ENCODE results near the gene ENC1.

The ENC1 gene

DNA sequence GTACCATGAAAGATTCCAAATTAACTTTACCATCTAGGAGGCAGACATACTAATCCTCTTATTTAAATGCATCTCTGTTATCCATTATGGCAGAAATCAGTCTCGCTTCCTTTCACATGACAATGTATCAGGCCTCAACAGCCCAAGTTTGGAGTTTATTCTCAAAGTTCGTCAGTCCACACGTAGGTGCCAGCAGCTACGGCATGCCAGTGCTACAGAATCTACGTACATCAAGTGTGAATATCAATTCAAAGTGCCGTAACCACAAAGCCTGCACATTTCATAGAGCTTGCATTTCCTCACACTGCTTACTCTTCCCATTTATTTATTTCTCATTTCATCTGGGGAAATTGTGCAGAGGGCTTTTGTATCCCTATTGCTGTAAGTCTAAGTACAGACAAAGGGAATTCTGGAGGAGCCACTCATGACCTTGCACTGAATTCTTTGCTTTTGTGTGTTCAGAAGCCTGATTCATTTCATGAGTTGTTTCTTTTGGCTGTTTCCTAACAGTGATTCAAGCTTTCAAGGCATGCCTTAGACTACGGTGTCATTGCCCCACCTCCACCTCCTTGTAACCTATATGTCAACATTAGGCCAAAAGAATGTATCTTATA is 10.0 kb downstream of the ENC1 start:
- peak in 3 of 6 experiments; percentile 42 to 81 (median 58) for DNase-seq

DNA sequence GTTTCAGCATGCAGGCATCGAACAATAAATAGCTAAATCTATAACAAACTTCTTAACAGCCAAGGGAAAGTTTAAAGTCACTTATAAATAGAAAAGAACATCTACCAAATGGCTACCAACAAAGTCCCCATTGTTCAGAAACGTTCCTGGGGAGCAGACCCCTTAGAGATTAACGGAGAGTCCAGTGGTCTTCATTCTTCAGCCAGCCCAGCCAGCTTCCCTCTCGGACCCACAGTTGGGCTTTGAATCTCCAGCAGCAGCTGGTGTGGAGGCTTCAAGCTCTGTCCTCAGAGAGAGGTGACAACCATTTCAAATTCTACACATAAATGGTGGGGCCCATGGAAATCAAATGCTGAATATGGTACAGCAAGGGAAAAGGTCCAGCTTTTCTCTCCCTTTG is 11.2 kb downstream of the ENC1 start:
- DNase-seq, result no peak

DNA sequence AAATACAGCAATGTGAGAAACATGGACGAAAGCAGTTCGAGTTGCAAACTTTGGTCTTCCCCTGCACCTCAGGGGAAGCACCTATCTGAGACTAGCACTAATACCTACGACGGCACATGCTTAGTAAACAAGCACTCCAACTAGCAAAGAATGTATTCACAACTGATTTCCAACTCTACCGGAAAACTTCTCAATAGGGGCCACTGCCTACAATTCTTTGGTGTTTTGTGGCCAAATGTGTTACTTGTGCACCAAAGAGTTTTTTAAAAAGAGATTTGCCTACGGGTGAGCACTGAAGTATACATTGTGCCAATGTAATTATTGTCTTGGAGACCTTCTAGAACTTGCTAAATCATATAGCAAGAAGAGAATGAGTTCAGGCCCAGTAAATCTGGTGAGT is 12.2 kb downstream of the ENC1 start:
- no peak for DNase-seq

DNA sequence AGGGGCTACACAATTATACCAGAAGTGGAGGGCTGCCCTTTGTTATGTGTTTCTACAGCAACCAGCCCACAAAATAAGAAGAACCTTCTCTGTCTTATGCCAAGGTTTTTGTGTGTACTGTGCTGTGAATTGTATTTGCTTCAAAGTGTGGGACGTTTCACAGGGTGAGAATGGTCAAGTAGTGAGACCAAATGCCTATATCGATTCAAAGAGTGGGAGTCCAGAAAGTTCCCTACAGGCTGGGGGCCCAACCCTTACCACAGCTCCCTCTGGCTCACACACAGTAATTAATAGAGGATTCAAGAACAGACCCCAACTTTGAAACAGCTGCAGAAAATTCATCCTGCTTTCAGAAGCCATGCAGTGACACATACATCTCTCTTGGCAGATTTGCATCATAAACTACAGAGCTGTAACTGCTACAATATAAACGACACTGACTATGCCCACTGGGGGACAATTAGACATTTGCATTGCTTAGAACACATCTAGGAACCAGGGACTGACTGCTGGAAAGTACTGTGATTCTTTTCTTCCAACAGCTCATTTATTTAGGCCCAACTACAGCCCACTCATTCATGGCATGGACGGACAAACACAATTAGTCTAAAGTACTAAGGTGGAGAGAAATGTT is 12.8 kb downstream of the ENC1 start:
- no peak for DNase-seq

DNA sequence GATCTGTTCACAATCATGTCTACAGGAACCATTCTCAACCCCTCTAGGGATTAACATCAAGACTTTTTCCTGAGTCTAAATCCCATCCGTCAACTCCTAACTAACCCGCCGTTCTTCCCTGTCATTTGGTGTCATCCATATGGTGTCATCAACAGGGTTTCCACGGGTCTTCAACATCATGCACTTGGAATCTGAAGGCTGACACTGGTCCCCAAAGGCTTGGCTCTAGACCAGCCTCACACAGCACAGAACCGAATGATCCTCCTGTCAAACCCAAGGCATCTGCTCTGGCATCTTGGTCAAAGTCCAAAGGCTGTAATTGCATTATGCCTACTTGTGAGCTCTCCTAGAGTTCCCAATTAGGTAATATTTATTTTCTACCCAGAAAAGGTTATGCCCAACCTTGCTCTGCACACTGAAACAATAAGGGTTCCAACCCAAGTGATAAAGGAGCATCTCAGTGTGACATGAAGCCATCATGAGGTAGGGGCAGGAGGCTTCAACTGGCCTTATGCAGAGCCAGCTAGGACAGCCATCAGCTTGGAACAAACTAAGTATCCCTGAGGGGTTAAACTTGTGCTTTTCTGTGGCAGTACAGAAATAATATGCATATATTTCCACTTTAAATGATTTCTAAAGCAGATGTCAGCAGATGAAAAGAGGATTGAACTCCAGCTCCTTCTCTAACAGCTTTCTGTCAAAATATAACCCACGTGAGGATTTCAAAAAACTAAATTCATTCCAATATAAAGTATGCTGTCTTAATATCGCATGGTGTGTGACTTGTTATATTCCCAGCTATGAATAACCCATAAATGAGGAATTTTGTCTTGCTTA is 13.9 kb downstream of the ENC1 start:
- no peak for DNase-seq

DNA sequence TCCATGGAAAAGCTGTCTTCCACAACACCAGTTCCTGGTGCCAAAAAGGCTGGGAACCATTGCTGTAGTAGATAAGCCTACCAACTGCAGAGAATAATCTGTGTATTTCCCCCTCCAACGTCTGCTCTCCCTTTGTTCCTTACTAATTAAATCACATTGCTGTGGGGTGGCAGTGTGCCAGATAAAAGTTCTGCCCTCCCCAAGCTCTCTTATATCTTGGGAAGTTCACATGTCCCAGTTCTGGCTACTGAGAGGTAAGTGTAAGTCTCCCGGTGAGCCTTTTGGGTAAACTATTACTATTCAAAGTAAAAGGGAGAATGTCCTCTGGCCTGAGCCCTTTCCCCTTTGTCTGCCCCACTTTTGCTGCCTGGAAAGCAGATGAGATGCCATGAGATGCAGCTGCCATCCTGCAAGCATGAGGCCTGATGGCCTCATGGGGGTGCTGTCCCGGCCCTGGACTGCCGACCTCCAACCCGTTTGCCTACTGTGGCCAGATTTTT is 14.7 kb downstream of the ENC1 start:
- no peak for DNase-seq

DNA sequence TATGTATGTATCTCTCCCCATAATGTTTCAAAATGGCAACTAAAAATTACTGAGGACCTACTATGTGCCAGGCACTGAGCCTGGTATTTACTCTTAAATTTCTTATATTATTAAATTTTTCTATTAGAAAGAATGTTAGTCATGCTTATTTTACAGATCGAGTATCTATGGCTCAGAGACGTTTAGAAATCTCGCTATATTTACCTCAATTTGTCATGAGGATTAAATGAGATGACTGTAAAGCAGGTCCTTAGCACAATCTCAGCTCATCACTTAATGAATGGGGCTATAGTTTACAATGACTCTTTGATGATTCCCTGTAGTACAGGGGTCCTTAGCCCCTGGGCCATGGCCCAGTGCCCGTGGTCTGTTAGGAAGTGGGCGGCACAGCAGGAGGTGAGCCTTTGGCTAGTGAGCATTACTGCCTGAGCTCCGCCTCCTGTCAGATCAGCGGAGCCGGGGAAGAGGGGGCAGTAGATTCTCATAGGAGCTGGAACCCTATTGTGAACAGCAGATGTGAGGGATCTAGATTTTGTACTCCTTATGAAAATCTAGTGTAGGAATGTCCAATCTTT is 15.5 kb downstream of the ENC1 start:
- DNase-seq, result no peak

DNA sequence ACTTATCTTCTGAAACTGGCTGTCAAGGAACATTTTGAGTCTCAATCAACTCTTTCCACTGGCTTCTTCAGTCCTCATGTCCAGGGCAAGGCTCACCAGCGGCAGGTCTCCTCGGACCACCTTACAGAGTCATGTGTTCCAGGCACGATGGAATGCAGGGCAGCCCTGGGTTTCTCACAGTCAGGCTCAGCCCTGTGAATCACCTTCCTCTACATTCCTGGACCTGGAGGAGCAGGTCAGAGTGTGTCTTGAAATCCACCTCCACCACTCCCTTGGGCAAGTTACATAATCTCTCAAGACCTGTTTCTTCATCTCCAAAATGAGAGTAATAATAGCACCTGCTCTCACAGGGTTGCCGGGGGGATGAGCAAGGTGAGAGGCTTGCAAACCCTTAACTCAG is 16.0 kb downstream of the ENC1 start:
- DNase-seq, result no peak

DNA sequence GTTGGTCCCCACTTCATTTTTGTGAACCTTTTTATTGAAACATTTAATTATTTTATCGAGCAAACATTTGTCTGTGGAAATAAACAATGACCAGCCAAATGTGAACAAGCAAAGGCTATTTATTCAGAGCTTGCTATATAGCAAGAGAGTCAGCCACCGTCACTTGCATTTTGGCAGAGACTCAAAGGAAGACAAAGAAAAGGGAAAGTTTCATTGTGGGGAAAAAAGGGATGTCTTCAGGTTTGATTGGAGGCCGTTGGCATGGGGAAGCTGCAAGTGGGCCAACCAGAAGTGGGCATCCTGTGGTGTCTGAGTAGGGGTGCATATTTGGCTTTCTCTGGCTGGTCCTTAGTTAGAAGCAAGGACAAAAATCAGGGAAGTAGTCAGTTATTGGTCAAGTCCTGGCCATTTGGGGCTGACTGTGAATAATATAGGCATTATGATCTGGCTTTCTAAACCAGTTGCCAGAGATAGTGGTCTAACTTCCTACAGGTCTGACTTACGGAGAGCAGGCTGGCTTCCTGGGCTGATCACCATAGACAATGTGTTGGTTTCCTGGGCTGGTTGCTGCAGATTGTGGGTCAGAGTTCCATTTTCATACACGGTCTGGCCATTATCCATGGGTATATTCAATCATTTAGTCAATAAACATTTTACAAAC is 16.6 kb downstream of the ENC1 start:
- no peak for DNase-seq

DNA sequence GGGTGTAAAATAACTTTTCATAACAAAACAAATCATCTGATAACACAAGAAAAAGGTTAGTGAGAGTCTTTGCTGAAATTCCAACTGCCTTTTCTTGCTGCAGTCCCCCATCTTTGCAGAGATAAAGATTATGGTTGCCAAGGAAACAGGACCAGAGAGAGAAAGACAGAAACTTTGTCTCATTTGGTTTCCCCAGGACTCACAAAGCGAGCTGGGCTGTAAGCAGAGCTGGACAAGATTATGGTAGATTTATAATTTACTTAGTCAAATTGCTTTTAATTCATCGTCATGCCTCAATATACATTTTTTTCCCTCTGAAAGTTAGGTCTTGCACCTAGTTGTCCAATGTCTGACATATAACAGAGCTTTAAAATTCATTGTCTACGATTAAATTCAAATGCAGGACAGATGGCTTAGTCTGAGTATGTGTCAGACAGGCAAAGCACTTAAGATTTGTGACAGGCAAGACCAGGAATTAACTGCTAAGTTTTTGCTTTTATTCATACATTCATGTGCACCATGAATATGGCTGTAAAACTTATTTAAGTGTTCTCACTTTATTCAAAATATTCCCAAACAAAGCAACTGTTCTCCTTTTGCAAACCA is 17.4 kb downstream of the ENC1 start:
- no peak for DNase-seq

DNA sequence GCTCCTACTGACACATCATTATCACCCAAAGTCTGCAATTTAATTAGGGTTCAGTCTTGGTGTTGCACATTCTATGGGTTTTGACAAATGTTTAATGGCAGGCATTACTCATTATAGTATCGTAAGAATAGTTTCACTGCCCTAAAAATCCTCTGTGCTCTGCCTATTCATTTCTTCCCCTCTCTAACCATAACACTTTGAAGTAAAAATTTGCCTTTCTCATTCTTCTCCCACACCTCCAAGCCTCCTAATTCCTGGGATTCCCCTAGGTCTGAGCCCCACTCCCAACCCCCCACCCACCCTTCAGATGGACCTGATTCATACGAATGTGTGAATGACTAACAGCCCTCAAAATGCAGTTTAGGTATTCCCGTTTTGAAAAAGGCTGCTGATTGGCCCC is 18.4 kb downstream of the ENC1 start:
- no peak for DNase-seq

DNA sequence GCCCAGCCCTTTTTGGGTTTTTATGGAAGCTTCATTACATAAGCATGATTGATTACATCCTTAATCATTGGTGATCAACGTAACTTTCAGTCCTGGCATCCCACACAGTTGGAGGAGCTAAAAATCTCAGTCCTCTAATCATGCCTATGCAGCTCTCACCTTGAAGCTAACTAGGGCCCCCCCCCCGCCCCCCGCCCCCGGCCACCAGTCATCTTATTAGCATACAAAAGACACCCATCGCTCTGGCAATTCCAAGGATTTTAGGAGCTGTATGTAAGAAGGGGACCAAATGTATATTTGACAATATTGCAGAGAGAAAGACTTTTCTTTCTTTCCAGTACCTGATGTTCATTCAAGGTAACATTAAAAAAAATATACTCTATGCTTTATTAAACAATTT is 19.0 kb downstream of the ENC1 start:
- DNase-seq, result no peak

DNA sequence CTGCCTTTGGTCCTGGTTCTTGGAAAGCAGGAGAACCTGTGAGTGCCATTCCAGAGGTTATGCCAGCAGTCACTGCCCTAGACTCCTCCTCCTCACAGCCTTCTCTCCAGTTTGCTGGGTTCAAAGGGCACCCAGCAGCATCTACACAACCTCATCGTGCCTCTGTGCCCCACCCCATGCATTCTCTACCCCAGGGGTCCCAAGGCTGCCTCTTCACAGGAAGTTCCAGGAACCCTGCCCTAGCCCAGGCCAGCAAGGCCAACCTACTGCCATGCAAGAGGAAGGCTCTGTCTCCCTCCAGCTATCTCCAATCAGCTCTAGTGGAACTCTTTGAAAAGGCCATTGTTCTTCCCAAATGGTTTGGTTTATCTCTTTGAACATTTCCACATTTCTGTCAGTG is 21.2 kb downstream of the ENC1 start:
- no peak for DNase-seq

DNA sequence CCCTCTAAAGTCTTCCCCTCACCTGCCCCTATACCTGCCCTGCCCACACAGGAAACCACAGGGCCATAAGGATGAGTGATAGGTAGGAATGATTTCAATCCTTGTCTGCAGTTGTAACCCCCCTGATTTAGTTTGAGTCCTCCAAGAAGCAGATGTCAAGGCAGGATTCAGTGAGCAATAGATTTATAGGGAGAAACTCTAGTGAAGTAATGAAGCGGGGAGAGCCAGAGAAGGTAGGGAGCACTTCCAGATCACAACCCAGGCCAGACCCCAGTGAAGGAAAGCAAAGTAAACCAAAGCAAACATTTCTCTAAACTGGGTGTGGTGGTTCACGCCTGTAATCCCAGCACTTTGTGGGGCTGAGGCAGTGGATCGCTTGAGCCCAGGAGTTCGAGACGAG is 22.4 kb downstream of the ENC1 start:
- DNase-seq, result no peak

DNA sequence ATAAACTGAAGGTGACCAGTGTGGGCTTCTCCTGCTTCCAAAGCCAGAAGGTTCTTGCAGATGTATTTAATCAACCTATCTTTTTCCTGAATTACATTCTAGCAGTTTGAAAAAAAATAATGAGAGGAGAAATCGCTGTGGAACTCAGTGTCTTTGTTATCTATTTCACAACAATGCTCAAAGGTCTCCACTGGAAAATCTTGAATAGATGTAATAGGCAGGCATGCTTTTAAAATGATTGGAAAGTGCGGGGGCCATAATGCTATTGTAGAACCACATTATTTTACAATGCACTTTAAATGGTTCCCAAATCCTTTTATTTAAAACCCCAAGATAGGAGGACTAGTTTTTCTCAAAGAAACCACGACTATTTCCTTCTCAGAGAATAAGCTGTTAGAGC is 23.3 kb downstream of the ENC1 start:
- no peak for DNase-seq

DNA sequence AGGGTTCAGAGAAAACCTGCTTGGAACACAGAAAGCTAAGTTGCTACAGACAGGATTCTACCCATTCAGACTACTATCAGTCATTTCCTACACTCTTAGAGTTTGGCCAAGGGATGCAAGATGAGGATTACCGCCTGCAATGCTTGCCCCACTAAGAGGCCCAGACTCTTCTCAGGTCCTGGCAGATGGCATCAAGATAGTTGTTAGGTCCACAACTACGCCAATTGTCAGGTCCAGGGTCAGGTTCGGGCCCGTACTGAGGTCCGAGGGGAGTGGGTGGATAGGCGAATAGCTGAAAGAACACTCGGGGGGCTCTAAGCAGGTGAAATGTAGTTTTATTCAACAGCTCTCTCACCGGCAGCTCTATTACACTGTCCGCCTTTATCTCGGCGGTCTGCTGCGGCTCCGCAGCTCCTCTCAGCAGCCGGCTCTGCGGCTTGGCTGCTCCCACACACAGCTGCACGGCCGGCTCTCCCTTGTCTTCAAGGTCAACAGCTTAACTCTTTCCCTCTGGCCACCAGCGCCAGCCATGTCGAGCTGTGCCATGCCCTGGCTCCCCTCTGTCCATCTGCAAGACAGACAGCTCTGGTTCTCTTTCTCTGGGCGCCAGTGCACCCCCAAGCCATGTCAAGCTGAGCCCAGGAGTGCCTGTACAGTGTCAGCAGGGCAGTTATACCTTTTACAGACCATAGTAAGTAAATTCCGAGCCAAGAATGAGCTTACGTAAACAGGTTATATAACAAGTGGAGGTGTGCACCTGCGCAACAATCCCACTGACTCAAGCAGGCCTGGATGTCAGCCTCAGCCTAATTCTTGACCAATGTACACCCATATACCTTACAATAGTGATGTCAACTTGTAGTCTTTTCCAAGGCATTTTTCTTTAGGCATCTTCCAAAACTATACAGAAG is 24.0 kb downstream of the ENC1 start:
- DNase-seq, result no peak

DNA sequence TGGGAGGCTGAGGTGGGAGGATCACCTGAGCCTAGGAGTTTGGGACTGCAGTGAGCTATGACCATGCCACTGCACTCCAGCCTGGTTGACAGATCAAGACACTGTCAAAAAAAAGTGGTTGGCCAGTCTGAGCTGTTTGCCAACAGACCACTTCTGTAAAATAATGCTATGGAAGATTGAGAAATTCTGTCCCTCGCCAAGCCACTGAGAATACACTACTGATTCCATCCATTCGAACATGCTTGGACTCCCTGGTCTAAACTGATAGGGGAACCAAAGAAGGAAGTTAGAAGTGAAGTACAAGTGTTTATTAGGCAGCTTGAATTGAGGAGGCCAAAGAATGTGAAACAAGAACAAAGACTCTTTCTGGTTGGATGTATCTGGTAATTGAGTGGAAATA is 27.2 kb downstream of the ENC1 start:
- DNase-seq, result no peak

DNA sequence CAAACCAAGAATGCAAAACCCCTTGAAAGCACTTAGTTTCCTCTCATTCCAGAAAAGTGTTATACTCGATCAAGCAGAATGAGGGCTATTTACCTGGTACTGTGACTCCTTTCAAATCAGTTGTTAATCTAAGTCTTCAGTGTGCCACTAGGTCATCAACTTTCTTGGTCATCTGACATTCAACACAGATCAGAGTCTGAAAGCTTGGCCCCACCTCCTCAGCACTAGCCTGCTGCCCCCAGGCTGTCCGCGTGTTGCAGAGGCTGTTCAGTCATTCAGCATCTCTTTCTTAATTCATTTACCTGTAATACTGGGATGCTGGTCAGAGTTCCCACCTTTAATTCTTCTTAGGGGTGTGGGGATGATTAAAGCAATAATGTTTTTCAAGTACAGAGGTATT is 28.5 kb downstream of the ENC1 start:
- DNase-seq, result no peak

DNA sequence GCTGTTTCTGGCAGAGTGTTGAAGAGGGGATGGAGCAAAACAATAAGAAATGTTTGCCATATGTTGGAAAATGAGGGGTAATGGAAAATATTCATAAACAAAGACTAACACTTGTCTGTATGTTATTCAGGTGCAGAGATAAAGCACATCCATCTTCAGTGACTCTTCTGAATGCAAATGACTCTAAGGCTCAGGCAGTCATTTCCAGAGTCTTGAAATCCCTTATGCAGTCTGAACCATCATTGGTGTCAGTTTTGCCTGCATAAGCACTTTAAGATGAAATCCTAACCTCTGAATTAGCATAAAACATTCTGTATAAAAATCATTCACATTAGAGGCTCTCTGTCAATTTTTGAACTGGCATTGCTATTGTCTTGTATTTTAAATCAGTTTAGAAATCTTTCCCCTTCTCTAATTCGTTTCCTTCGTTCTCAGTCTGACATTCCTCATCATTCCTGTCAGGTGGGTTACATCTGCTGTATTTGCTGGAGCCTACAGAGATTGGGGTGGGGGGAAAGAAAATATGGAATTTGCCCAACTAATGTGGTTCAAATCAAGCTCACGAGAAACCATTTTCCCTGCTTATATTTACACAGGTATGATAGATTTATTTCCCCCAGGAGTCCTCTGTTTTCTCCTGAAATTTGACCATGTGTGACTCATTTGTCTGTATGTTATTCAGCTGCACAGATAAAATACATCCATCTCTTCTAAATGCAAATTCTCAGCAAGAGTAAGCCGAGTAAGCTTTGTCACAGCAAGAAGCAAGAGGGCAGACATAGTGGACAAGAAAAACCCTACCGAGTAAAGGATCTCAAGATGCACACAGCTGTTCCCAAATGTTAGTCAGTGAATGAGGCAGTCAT is 31.6 kb downstream of the ENC1 start:
- no peak for DNase-seq

DNA sequence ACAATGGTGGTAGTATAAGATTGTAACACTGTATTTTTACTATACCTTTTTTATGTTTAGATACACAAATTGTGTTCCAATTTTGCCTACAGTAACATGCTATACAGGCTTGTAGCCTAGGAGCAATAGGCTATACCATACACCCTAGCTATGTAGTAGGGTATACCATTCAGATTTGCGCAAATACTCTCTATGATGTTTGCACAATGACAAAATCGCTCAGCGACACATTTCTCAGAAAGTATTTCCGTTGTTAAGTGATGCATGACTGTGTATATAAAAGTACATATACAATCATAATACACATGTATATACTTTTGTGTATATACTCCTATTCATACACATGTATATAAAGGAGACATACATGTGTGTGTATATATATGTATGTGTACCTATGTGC is 34.8 kb downstream of the ENC1 start:
- no peak for DNase-seq

DNA sequence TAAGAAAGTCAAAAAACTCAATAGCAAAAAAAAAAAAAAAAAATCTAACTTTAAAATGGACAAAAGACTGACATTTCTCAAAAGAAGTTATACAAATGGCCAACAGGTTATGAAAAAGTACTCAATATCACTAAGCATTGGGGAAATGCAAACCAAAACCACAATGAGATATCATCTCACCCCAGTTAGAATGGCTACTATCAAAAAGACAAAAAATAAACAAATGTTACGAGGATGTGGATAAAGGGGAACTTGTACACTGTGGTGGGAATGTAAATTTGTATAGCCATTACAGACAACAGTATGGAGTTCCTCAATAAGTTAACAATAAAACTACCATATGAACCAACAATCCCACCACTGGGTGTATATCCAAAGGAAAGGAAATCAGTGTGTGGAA is 37.2 kb downstream of the ENC1 start:
- no peak for DNase-seq
